B cell (primary cell): ENCODE data around the gene DROSHA. TPM values are rescaled to one million over a fixed set of nuclear protein-coding genes. Genes with fewer than 3 reads are reported as not detected.

Source experiments
- ATAC-seq: fragments of 200-7000 bp; cut with Tn5 transposase; one replicate; pipeline ENCODE4 v1.10.0; 2021; ENCODE audit warnings: low read depth, mild to moderate bottlenecking, moderate number of reproducible peaks, moderate library complexity
- CTCF ChIA-PET: fragments of 350-600 bp; sonication (Branson Sonifier 250); formaldehyde crosslinking; loops from one replicate; lab custom pipeline; 2021; ENCODE audit warnings: antibody characterized with exemption, inconsistent platforms; lab: Charles Lee
- POLR2A ChIA-PET: fragments of 350-600 bp; sonication (Branson Sonifier 250); formaldehyde crosslinking; loops from one replicate; lab custom pipeline; 2021; ENCODE audit warnings: antibody characterized with exemption; lab: Charles Lee
- DNase-seq: peaks from one replicate; pipeline ENCODE4 v3.0.0; 2013
- H2AFZ ChIP-seq: 2 replicates; pipeline ENCODE4 v1.6.1; 2012; ENCODE audit warnings: mild to moderate bottlenecking, low read depth, low read length; ENCODE audit not compliant: insufficient read depth, poor library complexity, severe bottlenecking
- H3K27ac ChIP-seq, 2 donors: 1 replicate in 1 of 2; 2 replicates in 1 of 2; pipeline ENCODE4 v1.5.1; 2012 to 2013; ENCODE audit warnings: low read length in 2 of 2, mild to moderate bottlenecking in 2 of 2, moderate library complexity in 1 of 2
- H3K27me3 ChIP-seq, 4 experiments: fragments of 200-600 bp in 1 of 4; sonication (generic) in 1 of 4; replicated peaks in 1 of 4; 1 replicate in 2 of 4; 2 replicates in 2 of 4; pipeline versions ENCODE4 v1.6.1 to v1.7.0; 2013 to 2016; ENCODE audit warnings: low read length in 3 of 4, mild to moderate bottlenecking in 2 of 4, mixed read lengths in 1 of 4, moderate library complexity in 1 of 4; ENCODE audit not compliant: insufficient read depth in 4 of 4, control insufficient read depth in 3 of 4; ENCODE audit errors: control extremely low read depth in 1 of 4
- H3K36me3 ChIP-seq, 2 experiments: replicated peaks in 1 of 2; 1 replicate in 1 of 2; 2 replicates in 1 of 2; pipeline versions ENCODE4 v1.6.1 to v1.7.1; 2013; ENCODE audit warnings: low read length in 1 of 2; ENCODE audit not compliant: insufficient read depth in 2 of 2, control insufficient read depth in 1 of 2; ENCODE audit errors: control extremely low read depth in 1 of 2, extremely low read depth in 1 of 2
- H3K4me1 ChIP-seq, 2 donors: fragments of 200-600 bp in 1 of 2; sonication (generic) in 1 of 2; 1 replicate in 1 of 2; 2 replicates in 1 of 2; pipeline versions ENCODE4 v1.5.1 to v1.6.1; 2013 to 2017; ENCODE audit warnings: low read length in 2 of 2; ENCODE audit not compliant: control insufficient read depth in 2 of 2, insufficient read depth in 2 of 2
- H3K4me2 ChIP-seq: replicated peaks from 2 replicates; pipeline ENCODE3; 2012; ENCODE audit warnings: mild to moderate bottlenecking, low read depth, low read length; ENCODE audit not compliant: poor library complexity, severe bottlenecking
- H3K4me3 ChIP-seq, 5 experiments: fragments of 200-600 bp in 1 of 5; sonication (generic) in 1 of 5; 1 replicate in 3 of 5; 2 replicates in 2 of 5; pipeline versions ENCODE4 v1.5.1 to v1.7.0; 2011 to 2016; ENCODE audit warnings: low read length in 4 of 5, mild to moderate bottlenecking in 4 of 5, low read depth in 2 of 5, control low read depth in 1 of 5, moderate library complexity in 1 of 5; ENCODE audit not compliant: insufficient read depth in 1 of 5; ENCODE audit errors: control extremely low read depth in 1 of 5, extremely low read depth in 1 of 5
- H3K79me2 ChIP-seq: fragments of 200-600 bp; sonication (generic); one replicate; pipeline ENCODE4 v1.6.0; 2016; ENCODE audit warnings: low read length; ENCODE audit not compliant: control insufficient read depth, insufficient read depth
- H3K9ac ChIP-seq: fragments of 200-600 bp; sonication (generic); 2 replicates; pipeline ENCODE4 v1.6.1; 2017; ENCODE audit warnings: mild to moderate bottlenecking, low read length, moderate library complexity
- H3K9me3 ChIP-seq, 3 donors: one replicate each; pipeline versions ENCODE4 v1.6.1 to v1.7.1; 2013; ENCODE audit warnings: low read length in 2 of 3; ENCODE audit not compliant: control insufficient read depth in 2 of 3, insufficient read depth in 1 of 3; ENCODE audit errors: control extremely low read depth in 1 of 3
- H4K20me1 ChIP-seq: 2 replicates; pipeline ENCODE4 v1.6.0; 2012; ENCODE audit warnings: mild to moderate bottlenecking, low read length; ENCODE audit not compliant: insufficient read depth, control insufficient read depth, poor library complexity, severe bottlenecking
- H3K27ac Mint-ChIP-seq: one replicate; pipeline ENCODE4 v1.8.0; 2021; ENCODE audit warnings: mixed read lengths
- H3K27me3 Mint-ChIP-seq: one replicate; pipeline ENCODE4 v1.8.0; 2021; ENCODE audit warnings: mixed read lengths
- H3K4me1 Mint-ChIP-seq: one replicate; pipeline ENCODE4 v1.8.0; 2021; ENCODE audit warnings: mixed read lengths
- H3K4me3 Mint-ChIP-seq: one replicate; pipeline ENCODE4 v1.8.0; 2021; ENCODE audit warnings: mixed read lengths
- H3K9me3 Mint-ChIP-seq: one replicate; pipeline ENCODE4 v1.8.0; 2022; ENCODE audit warnings: mixed read lengths; ENCODE audit not compliant: insufficient read depth
- EZH2 ChIP-seq: IDR thresholded peaks from 2 replicates; pipeline ENCODE4 v1.6.1; 2012; ENCODE audit warnings: borderline replicate concordance, low read depth, mild to moderate bottlenecking, moderate library complexity, low read length; ENCODE audit not compliant: insufficient read depth, poor library complexity, severe bottlenecking
- WGBS: methylation state at CpG from one replicate; pipeline ENCODE4 v1.1.5; 2013; ENCODE audit warnings: missing lambda C conversion rate; ENCODE audit not compliant: insufficient coverage; 5-methylcytosine and 5-hydroxymethylcytosine counted together
- intact Hi-C: fragments of 100-400 bp; cut with micrococcal nuclease; formaldehyde crosslinking; loops from one replicate; pipeline ENCODE4 v1.10.0; 2022
- polyA plus RNA-seq: library from polyadenylated mRNA; depleted of rRNA; stranded (reverse); fragments of >200 nt; gene quantifications from 2 replicates; pipeline ENCODE4 v1.2.3, GENCODE V29; 2012
- total RNA-seq, 2 donors: library from RNA; stranded (reverse); fragments of 120-200 nt in 1 of 2; gene quantifications; 1 replicate in 1 of 2; 2 replicates in 1 of 2; pipeline versions ENCODE4 v1.2.3 to v1.2.4, GENCODE V29; 2013 to 2022
- TF ChIP-seq, protein P1 (sequence below): fragments of 200-600 bp; IDR thresholded peaks from one replicate; pipeline ENCODE4 v1.8.0; 2022; ENCODE audit warnings: antibody characterized with exemption, mild to moderate bottlenecking

The DROSHA gene
- total and polyA plus RNA-seq, 2 donors (not counting 1 experiment from before 2014, with no cell fraction given), result 31.2 to 62.4 TPM

DNA sequence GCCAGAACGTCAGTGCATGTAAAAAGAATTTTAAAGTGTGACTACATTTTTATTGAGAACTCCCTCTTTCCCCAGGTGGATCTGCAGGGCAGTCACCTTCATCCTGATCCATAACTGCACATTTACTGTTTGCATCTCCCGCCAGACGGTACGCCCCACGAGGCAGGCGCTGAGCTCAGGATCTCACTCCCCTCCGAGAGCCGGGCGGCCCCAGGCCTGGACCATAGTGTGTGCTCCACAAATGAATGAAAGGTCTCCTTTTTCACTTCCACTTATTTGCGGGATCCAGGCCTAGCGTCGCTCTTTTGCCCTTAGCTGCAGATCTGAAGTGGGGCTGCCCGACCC, 378 bp downstream of the DROSHA start:
- ChIA-PET CTCF (no interaction called here), POLR2A (no interaction called here)
- Histone ChIP-seq H3K4me1 (peaks cover 23% of the 10 kb centered on the region in 2 donors), H2AFZ (peak overlapping the region; percentile 88), H3K9ac (peak overlapping the region; percentile 80), H3K36me3 (peaks cover 6 to 35% of the 10 kb centered on the region in 2 experiments), H4K20me1 (peaks cover 21% of the 10 kb centered on the region), H3K4me2 (peak overlapping the region; percentile 94), H3K9me3 (no peaks in the 10 kb centered on the region), H3K79me2 (peaks cover 56% of the 10 kb centered on the region), H3K4me3 (peak overlapping the region; percentile 64 to 92 (median 74)), H3K27ac (peak overlapping the region; percentile 29 to 70), H3K27me3 (no peaks in the 10 kb centered on the region)
- H3K27me3 Mint-ChIP-seq, result no peaks in the 10 kb centered on the region
- intact Hi-C loops, result loop anchor here (5.0 kb wide), 3 partner anchors 911 to 1911 kb away; partner anchors contain the start of genes SUB1, TARS1 and ZFR
- peak overlapping the region; percentile 94 for H3K27ac Mint-ChIP-seq
- peak; percentile 17 for ATAC-seq
- H3K4me3 Mint-ChIP-seq, result peak overlapping the region; percentile 100
- 3% methylated on average over 12 of the region's 13 CpGs for WGBS
- TF ChIP-seq, protein P1, sequence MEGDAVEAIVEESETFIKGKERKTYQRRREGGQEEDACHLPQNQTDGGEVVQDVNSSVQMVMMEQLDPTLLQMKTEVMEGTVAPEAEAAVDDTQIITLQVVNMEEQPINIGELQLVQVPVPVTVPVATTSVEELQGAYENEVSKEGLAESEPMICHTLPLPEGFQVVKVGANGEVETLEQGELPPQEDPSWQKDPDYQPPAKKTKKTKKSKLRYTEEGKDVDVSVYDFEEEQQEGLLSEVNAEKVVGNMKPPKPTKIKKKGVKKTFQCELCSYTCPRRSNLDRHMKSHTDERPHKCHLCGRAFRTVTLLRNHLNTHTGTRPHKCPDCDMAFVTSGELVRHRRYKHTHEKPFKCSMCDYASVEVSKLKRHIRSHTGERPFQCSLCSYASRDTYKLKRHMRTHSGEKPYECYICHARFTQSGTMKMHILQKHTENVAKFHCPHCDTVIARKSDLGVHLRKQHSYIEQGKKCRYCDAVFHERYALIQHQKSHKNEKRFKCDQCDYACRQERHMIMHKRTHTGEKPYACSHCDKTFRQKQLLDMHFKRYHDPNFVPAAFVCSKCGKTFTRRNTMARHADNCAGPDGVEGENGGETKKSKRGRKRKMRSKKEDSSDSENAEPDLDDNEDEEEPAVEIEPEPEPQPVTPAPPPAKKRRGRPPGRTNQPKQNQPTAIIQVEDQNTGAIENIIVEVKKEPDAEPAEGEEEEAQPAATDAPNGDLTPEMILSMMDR, result no peak
- TF ChIP-seq EZH2, result no peak
- H3K9me3 Mint-ChIP-seq, result no peaks in the 10 kb centered on the region
- DNase-seq, result no peak
- peaks cover 38% of the 10 kb centered on the region for H3K4me1 Mint-ChIP-seq

DNA sequence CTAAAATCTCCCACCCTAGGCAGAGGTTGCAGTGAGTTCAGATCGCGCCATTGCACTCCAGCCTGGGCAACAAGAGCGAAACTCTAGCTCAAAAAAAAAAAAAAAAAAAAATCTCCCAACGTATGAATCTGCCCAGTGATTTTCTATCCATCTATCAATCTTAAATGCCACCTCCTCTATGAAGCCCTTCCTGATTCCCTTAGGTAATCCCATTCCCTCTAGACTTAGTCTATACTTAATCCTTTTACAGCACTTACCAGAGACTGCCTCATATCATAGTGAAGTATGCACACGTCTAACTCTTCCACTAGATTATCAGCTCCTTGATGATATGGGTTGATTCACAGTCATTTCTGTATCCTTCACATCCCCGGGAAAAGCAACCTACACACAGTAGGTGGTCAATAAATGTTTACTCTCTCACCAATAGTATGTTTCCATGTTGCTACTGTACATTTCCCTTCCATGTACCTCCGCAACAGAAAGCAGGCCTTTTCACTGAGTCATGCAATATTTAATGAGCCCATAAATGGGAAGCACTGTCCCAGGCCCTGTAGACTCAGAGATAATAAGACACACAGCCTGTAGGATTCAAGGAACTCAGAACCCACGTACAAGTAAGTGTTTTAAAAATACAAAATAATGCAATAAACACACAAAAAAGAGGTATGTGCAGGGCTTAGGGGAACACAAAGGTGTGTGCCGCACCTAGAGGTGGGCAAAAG, 1.2 kb downstream of the DROSHA start:
- Histone ChIP-seq H3K27me3 (no peaks in the 10 kb centered on the region), H3K4me2 (peak overlapping the region; percentile 94), H3K9ac (peak overlapping the region; percentile 80), H3K27ac (no peak overlapping the region), H2AFZ (peak overlapping the region; percentile 88), H4K20me1 (peaks cover 21% of the 10 kb centered on the region), H3K4me3 (peak overlapping the region in 1 of 5 experiments; percentile 92), H3K36me3 (peaks cover 4 to 40% of the 10 kb centered on the region in 2 experiments), H3K9me3 (no peaks in the 10 kb centered on the region), H3K79me2 (peaks cover 59% of the 10 kb centered on the region), H3K4me1 (peaks cover 23% of the 10 kb centered on the region in 2 donors)
- DNase-seq (no peak), ATAC-seq (no peak)
- ChIA-PET POLR2A (interaction anchor here (0.6 to 0.7 kb wide), 2 partner anchors 22 to 34 kb away, joined by 5 to 6 read pairs; no protein-coding TSS in a partner anchor), CTCF (no interaction called here)
- Mint-ChIP-seq H3K27me3 (no peaks in the 10 kb centered on the region), H3K4me1 (peaks cover 38% of the 10 kb centered on the region), H3K4me3 (peak overlapping the region; percentile 100), H3K27ac (no peak overlapping the region), H3K9me3 (no peaks in the 10 kb centered on the region)
- intact Hi-C loops, result loop anchor here (5.0 kb wide), 3 partner anchors 912 to 1912 kb away; partner anchors contain the start of genes SUB1, TARS1 and ZFR
- WGBS, result 70% methylated on average over 4 of the region's 9 CpGs
- TF ChIP-seq EZH2, result no peak
- TF ChIP-seq, protein P1, result no peak
